Subcutaneous abdominal adipose tissue (tissue), 5 donors: Measurements from ENCODE around the gene SHC2.

ENCODE experiments used
- H3K27ac ChIP-seq: one replicate; pipeline ENCODE4 v1.7.0; 2013; ENCODE audit warnings: low read depth, mild to moderate bottlenecking, inconsistent platforms, low read length, moderate library complexity
- H3K27me3 ChIP-seq, 5 donors: one replicate each; pipeline ENCODE4 v1.7.0; 2013; ENCODE audit warnings: low read length in 5 of 5, inconsistent platforms in 1 of 5; ENCODE audit not compliant: control insufficient read depth in 5 of 5, insufficient read depth in 4 of 5
- H3K36me3 ChIP-seq, 5 donors: one replicate each; pipeline ENCODE4 v1.7.0; 2013; ENCODE audit warnings: low read length in 5 of 5; ENCODE audit not compliant: control insufficient read depth in 5 of 5, insufficient read depth in 5 of 5
- H3K4me1 ChIP-seq, 5 donors: one replicate each; pipeline ENCODE4 v1.7.0; 2013; ENCODE audit warnings: low read length in 5 of 5, mild to moderate bottlenecking in 3 of 5, moderate library complexity in 1 of 5; ENCODE audit not compliant: control insufficient read depth in 5 of 5, insufficient read depth in 5 of 5
- H3K4me3 ChIP-seq, 5 donors: one replicate each; pipeline ENCODE4 v1.7.0; 2013; ENCODE audit warnings: low read length in 5 of 5, low read depth in 1 of 5
- H3K9ac ChIP-seq, 5 donors: one replicate each; pipeline ENCODE4 v1.7.0; 2013; ENCODE audit warnings: low read length in 5 of 5, mild to moderate bottlenecking in 4 of 5, moderate library complexity in 3 of 5
- H3K9me3 ChIP-seq, 5 donors: one replicate each; pipeline ENCODE4 v1.7.0; 2013; ENCODE audit warnings: low read length in 5 of 5; ENCODE audit not compliant: control insufficient read depth in 5 of 5
- donor health status: healthy.
- donor health status: healthy.
- donor health status: healthy.
- donor health status: healthy.
- donor health status: healthy.

Gene SHC2

DNA sequence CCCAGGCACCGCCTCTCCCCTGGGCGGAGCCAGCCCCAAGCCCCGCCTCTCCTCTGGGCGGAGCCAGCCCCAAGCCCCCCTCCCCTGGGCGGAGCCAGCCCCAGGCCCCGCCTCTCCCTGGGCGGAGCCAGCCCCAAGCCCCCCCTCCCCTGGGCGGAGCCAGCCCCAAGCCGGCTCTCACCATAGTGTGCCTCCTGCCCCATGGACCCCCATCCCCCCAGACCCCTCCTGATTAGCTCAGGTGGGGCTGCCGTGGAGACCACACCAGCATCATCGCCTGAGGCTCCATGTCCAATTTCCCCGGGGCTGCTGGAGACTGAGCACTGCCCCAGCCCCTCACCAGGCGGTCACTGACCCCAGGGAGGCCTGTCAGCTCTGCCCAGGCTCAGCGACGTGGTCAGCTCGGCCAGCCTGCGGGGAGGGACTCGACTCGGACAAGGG lies 31.3 kb upstream of the SHC2 start:
- H3K36me3 ChIP-seq, result no peaks in the 10 kb centered on the region
- H3K4me1 ChIP-seq, result peaks cover 0 to 22% (median 17%) of the 10 kb centered on the region in 5 donors
- H3K27me3 ChIP-seq, result peaks cover 0 to 12% (median 6%) of the 10 kb centered on the region in 5 donors
- H3K4me3 ChIP-seq, result no peak overlapping the region
- H3K9ac ChIP-seq, result no peak overlapping the region
- H3K27ac ChIP-seq, result no peak overlapping the region
- H3K9me3 ChIP-seq, result no peaks in the 10 kb centered on the region

DNA sequence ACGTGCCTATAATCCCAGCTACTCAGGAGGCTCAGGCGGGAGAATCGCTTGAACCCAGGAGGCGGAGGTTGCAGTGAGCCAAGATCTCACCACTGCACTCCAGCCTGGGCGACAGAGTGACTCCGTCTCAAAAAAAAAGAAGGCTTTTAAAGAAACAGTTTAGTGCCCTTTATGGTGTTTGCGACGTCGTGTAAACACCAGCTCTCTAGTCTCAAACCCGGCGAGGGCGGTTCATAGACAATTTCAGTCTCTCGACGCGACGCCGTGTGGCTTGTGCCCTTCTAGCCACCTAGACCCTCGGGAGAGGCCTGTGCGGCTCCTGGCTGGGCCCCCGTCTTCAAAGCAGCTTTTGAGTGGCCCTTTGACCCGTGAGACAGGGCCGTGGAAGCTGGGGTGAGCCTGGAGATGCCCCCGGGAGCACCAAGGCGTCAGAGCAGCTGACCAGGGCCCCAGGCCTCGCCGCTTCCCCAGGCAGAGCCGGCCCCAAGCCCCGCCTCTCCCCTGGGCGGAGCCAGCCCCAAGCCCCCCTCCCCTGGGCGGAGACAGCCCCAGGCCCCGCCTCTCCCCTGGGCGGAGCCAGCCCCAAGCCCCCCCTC lies 30.4 kb upstream of the SHC2 start:
- no peak overlapping the region for H3K27ac ChIP-seq
- no peak overlapping the region for H3K9ac ChIP-seq
- no peaks in the 10 kb centered on the region for H3K36me3 ChIP-seq
- no peak overlapping the region for H3K4me3 ChIP-seq
- H3K4me1 ChIP-seq, result peaks cover 0 to 22% (median 17%) of the 10 kb centered on the region in 5 donors
- peaks cover 0 to 12% (median 5%) of the 10 kb centered on the region in 5 donors for H3K27me3 ChIP-seq
- no peaks in the 10 kb centered on the region for H3K9me3 ChIP-seq

DNA sequence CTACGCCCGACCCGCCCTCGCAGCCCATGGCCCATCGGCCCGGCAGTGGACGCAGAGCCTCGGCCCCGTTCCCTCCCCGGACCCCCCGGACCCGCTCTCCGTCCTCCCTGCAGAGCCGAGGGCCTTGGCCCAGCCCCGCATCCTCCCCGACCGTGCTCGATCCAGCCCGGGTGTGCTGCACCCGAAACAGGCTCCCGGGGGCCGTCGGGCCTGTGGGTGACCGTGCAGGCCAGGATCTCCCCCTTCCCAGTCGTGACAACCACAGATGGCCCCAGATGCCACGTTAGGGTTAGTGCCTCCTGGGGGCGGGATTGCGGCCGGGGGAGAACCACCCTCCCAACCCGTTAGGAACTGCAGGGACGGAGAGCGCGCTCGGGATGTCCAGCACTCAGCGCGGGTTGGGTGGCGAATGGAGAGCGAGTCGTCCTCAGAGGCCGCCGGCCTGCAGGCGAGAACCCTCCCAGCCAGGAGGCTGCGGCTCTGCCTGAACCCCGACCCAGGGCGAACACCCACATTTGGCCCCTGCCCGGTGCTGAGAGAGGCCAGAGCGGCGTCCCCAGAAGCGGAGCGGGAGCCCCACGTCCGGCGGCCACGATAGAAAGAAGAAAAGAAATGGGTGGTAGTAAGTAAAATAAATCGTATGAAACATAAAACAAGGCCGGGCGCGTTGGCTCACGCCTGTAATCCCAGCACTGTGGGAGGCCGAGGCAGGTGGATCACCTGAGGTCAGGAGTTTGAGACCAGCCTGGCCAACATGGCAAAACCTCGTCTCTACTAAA lies 28.8 kb upstream of the SHC2 start:
- peak overlapping the region; percentile 67 for H3K27ac ChIP-seq
- H3K9me3 ChIP-seq, result no peaks in the 10 kb centered on the region
- peak overlapping the region in 4 of 5 donors; percentile 60 to 77 (median 76) for H3K9ac ChIP-seq
- peak overlapping the region in 4 of 5 donors; percentile 72 to 88 (median 76) for H3K4me3 ChIP-seq
- H3K36me3 ChIP-seq, result no peaks in the 10 kb centered on the region
- H3K4me1 ChIP-seq, result peaks cover 0 to 25% (median 18%) of the 10 kb centered on the region in 5 donors
- peaks cover 3 to 17% (median 15%) of the 10 kb centered on the region in 5 donors for H3K27me3 ChIP-seq

DNA sequence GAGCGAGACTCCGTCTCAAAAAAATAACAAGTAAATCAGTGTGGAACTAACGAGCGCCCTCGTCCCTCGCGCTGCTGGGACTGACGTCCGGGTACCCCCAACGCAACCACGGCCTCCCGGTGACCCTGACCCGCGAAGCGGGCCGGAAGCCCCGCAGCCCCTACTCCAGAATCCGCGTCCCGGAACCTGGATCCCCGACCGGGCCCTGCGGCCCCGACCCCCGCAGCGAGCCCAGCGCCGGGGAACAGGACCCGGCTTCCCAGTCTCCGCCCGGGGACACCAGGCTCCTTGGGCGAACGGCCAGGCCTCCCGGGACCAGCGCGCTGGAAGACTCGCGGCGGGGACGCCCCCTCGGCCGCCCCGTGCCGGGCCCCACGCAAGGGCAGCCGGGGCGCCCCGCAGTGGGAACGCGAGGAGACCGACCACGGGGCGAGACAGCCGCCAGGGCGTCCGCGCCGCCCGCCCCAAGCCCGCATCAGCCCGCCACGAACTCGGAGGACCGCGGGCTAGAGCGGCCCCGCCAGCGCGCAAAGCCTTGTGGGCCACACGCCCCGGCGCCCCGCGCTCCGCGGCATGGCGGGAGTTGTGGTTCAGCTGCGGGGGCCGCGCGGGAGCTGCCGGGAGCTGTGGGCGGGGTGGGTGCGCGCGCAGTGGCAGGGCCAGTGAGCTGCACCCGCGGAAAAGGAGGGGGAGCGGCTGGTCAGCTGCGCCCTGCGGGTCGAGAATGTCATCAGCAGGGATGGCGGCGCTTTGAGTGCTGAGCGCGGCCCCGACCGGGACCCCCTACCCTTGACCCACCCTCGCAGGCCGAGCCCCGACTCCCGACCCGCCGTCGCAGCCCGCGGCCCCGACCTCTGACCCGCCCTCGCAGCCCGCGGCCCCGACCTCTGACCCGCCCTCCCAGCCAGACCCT lies 27.9 kb upstream of the SHC2 start:
- peak overlapping the region; percentile 67 for H3K27ac ChIP-seq
- peak overlapping the region in 4 of 5 donors; percentile 77 to 88 (median 82) for H3K9ac ChIP-seq
- H3K4me1 ChIP-seq, result peaks cover 0 to 25% (median 18%) of the 10 kb centered on the region in 5 donors
- H3K9me3 ChIP-seq, result no peaks in the 10 kb centered on the region
- H3K27me3 ChIP-seq, result peaks cover 3 to 15% (median 13%) of the 10 kb centered on the region in 5 donors
- peak overlapping the region in 4 of 5 donors; percentile 72 to 88 (median 76) for H3K4me3 ChIP-seq
- H3K36me3 ChIP-seq, result no peaks in the 10 kb centered on the region

DNA sequence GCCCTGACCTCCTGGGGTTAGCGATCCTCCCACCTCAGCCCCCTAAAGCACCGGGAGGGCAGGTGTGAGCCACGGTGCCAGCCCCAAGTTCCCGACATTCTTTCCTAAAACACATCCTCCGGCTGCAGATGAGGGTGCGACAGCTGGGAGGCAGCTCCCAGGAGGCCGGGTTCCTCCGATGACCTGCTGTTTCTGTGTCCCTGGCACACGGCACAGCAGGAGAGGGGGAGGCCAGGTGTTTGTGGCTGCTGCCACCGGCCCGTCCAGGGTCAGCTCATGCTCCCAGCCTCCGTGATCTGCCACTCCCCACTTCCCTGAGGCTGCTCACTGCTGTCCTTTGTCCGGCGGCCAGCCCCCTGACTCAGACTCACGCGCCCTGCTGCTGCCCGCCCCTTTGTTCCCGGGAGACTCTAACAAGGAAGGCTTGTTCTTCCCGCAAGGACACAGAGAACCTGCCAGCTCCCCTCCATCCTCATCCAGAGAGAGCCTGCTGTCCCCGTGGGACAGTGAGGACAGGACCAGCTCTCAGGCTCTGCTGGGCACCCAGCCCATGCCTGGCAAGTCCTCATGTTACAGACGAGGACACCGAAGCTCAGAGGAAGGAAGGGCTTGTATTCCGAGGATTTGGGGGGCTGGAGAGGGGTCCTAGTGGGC lies 24.9 kb upstream of the SHC2 start:
- H3K36me3 ChIP-seq, result no peaks in the 10 kb centered on the region
- H3K27me3 ChIP-seq, result peaks cover 3 to 15% (median 13%) of the 10 kb centered on the region in 5 donors
- H3K9me3 ChIP-seq, result peaks cover 0 to 8% (median 0%) of the 10 kb centered on the region in 5 donors
- no peak overlapping the region for H3K27ac ChIP-seq
- peaks cover 0 to 25% (median 18%) of the 10 kb centered on the region in 5 donors for H3K4me1 ChIP-seq
- no peak overlapping the region for H3K4me3 ChIP-seq
- no peak overlapping the region for H3K9ac ChIP-seq

DNA sequence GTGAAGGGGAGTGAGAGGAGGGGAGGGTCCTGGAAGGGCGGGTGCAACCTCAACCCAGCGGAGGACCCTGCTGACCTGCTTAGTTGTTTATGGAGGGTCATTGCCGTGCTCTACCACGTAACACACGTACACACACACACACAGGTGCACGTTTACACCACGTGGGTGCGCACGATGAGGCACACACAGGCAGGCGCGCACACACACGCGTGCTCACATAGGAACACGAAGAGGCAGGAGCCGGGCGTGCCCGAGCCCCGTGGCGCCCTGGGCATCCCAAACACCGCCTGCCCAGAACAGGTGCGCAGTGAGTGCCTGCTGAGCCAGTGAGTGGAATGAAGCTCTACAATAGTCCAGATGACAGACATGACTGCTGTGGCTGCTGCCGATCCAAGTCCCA lies 24.2 kb upstream of the SHC2 start:
- peaks cover 0 to 12% (median 0%) of the 10 kb centered on the region in 5 donors for H3K9me3 ChIP-seq
- H3K4me1 ChIP-seq, result peaks cover 0 to 23% (median 14%) of the 10 kb centered on the region in 5 donors
- no peak overlapping the region for H3K4me3 ChIP-seq
- no peak overlapping the region for H3K27ac ChIP-seq
- peaks cover 3 to 15% (median 13%) of the 10 kb centered on the region in 5 donors for H3K27me3 ChIP-seq
- no peaks in the 10 kb centered on the region for H3K36me3 ChIP-seq
- H3K9ac ChIP-seq, result no peak overlapping the region

DNA sequence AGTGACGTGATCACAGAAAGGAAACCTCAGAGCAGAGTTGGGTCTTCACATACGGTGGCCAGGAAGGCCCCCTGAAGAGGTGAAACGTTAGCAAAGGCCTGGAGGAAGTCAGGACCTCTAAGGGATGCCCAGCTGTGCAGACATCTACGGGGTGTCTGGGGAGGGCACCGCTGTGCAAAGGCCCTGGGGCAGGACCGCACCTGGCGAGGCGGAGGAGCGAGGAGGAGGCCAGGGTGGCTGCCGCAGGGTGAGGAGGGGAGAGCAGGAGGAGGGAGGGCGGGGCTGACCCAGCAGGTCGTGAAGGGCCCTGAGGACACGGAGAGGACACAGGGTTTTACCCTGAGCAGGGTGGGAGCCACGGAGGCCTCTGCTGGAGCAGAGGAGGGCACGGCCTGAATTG lies 23.7 kb upstream of the SHC2 start:
- H3K27ac ChIP-seq, result no peak overlapping the region
- H3K36me3 ChIP-seq, result no peaks in the 10 kb centered on the region
- H3K9me3 ChIP-seq, result peaks cover 0 to 12% (median 0%) of the 10 kb centered on the region in 5 donors
- peaks cover 3 to 15% (median 13%) of the 10 kb centered on the region in 5 donors for H3K27me3 ChIP-seq
- no peak overlapping the region for H3K4me3 ChIP-seq
- no peak overlapping the region for H3K9ac ChIP-seq
- peaks cover 0 to 21% (median 13%) of the 10 kb centered on the region in 5 donors for H3K4me1 ChIP-seq

DNA sequence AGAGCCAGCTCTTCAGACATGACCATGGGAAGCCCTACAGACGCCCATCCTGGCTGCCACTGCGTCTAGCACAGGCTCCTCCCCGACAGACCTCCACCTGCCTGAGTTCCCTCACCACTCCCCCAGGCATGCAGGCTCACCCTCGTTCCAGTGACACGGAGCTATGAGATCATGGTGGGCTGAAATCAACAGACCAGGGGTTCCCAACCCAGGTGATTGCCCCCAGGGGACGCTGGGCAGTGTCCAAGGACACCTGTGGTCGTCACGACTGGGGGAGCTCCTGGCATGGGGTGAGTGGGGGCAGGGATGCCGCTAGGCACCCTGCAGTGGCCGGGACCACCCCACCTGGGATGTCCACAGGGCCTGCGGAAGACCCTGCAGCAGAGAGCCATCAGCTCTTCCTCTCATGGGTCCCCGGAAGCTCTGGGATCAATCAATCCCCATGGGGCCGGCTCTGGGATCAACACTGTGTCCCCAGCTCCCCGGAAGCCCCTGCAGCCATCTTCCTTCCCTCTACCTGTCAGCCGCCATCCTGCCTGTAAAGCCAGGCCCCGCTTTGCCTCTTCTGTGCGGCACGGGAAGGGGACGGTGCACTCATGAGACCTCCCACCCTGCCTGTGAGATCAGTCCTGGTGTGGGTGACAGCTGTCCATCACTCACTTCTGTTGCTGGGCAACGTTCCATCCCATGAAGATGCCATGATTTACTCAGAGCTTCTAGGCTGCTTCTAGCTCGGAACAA lies 22.7 kb upstream of the SHC2 start:
- Histone ChIP-seq H3K9ac (no peak overlapping the region), H3K27me3 (peaks cover 3 to 15% (median 13%) of the 10 kb centered on the region in 5 donors), H3K27ac (no peak overlapping the region), H3K36me3 (no peaks in the 10 kb centered on the region), H3K4me1 (peaks cover 0 to 18% (median 11%) of the 10 kb centered on the region in 5 donors), H3K4me3 (no peak overlapping the region), H3K9me3 (peaks cover 0 to 12% (median 0%) of the 10 kb centered on the region in 5 donors)
